A673 (cell line): ENCODE measurements around the gene ASTN2.

ENCODE experiments used
- EZH2 ChIP-seq: fragments of 200-600 bp; sonication (generic); IDR thresholded peaks from 2 replicates; pipeline ENCODE4 v1.6.1; 2017; ENCODE audit warnings: borderline replicate concordance, low read depth, mild to moderate bottlenecking, mixed read lengths, antibody characterized with exemption, low read length; ENCODE audit not compliant: poor library complexity, severe bottlenecking
- TF ChIP-seq, protein P1 (sequence below): fragments of 300-800, 200-600 bp; sonication (generic); conservative IDR thresholded peaks from 2 replicates; pipeline ENCODE4 v1.5.1; 2017; ENCODE audit warnings: low read depth, mild to moderate bottlenecking, antibody characterized with exemption, low read length, moderate library complexity, mixed read lengths

DNA sequence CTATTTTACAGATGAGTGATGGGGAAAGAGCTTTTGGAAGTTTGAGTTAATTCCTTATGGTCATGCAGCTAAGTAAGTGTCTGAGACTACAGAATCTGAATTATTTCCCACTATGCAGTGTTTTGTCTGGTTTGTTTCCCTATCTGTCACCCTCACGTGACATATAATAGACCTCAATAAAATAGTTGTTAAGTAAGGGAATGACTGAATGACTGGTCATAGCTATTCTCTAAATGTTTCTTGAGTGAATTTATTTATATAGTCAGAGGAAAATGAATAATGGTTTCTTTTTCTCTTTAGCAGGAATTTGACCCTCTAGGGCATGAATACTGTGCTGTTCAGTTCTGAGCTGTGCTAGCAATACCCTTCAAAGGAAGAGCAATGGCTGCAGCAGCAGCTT is 717.5 kb downstream of the ASTN2 start:
- TF ChIP-seq, protein P1, sequence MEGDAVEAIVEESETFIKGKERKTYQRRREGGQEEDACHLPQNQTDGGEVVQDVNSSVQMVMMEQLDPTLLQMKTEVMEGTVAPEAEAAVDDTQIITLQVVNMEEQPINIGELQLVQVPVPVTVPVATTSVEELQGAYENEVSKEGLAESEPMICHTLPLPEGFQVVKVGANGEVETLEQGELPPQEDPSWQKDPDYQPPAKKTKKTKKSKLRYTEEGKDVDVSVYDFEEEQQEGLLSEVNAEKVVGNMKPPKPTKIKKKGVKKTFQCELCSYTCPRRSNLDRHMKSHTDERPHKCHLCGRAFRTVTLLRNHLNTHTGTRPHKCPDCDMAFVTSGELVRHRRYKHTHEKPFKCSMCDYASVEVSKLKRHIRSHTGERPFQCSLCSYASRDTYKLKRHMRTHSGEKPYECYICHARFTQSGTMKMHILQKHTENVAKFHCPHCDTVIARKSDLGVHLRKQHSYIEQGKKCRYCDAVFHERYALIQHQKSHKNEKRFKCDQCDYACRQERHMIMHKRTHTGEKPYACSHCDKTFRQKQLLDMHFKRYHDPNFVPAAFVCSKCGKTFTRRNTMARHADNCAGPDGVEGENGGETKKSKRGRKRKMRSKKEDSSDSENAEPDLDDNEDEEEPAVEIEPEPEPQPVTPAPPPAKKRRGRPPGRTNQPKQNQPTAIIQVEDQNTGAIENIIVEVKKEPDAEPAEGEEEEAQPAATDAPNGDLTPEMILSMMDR, result no peak
- TF ChIP-seq EZH2, result no peak
